Panc1 (cell line): ENCODE results near the gene CCK.

Source experiments
- CTCF ChIP-seq: fragments of 450-650 bp; IDR thresholded peaks from 2 replicates; pipeline ENCODE4 v1.5.1; 2017; ENCODE audit warnings: mild to moderate bottlenecking
- POLR2AphosphoS5 ChIP-seq: IDR thresholded peaks from 2 replicates; pipeline ENCODE4 v1.6.1; 2012; ENCODE audit warnings: mild to moderate bottlenecking, low read depth, low read length, moderate library complexity
- SIN3A ChIP-seq: IDR thresholded peaks from 2 replicates; pipeline ENCODE4 v1.6.1; 2012; ENCODE audit warnings: low read depth, mild to moderate bottlenecking, low read length, moderate library complexity, borderline replicate concordance; ENCODE audit not compliant: insufficient read depth
- TF ChIP-seq, protein P1 (sequence below), 2 experiments: IDR thresholded peaks; 2 replicates each; pipeline ENCODE4 v1.6.1; 2011 to 2012; ENCODE audit warnings: low read depth in 2 of 2, control low read depth in 1 of 2, low read length in 1 of 2, mild to moderate bottlenecking in 1 of 2, moderate library complexity in 1 of 2; ENCODE audit not compliant: insufficient read depth in 1 of 2

DNA sequence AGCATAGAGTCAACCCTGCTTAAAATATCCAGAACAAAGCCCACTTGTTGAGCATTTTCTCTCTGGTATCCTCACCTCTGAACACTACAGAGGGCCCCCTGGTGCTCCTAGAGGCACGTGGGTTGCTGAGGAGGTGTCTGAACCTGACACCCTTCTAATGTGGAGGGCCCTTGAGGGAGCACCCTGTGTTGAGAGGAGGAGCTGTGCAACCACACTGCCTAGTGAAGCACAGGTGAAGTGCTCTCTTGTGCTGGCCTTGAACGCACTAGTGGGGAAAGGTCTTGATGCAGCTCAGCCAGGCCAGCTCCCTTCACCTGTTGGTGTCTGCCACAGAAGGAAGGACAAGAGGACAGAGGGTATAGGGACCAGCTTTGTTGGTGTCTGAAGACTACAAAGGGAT is 51.9 kb downstream of the CCK start:
- TF ChIP-seq, protein P1, sequence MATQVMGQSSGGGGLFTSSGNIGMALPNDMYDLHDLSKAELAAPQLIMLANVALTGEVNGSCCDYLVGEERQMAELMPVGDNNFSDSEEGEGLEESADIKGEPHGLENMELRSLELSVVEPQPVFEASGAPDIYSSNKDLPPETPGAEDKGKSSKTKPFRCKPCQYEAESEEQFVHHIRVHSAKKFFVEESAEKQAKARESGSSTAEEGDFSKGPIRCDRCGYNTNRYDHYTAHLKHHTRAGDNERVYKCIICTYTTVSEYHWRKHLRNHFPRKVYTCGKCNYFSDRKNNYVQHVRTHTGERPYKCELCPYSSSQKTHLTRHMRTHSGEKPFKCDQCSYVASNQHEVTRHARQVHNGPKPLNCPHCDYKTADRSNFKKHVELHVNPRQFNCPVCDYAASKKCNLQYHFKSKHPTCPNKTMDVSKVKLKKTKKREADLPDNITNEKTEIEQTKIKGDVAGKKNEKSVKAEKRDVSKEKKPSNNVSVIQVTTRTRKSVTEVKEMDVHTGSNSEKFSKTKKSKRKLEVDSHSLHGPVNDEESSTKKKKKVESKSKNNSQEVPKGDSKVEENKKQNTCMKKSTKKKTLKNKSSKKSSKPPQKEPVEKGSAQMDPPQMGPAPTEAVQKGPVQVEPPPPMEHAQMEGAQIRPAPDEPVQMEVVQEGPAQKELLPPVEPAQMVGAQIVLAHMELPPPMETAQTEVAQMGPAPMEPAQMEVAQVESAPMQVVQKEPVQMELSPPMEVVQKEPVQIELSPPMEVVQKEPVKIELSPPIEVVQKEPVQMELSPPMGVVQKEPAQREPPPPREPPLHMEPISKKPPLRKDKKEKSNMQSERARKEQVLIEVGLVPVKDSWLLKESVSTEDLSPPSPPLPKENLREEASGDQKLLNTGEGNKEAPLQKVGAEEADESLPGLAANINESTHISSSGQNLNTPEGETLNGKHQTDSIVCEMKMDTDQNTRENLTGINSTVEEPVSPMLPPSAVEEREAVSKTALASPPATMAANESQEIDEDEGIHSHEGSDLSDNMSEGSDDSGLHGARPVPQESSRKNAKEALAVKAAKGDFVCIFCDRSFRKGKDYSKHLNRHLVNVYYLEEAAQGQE (IDR thresholded peaks at IDR 0.05; ENCODE audit: insufficient read depth in 1 of 2, low read depth in 2 of 2, low read length in 1 of 2), result no peak
- TF ChIP-seq CTCF (no peak), POLR2AphosphoS5 (no peak), SIN3A (no peak)
